Loucy (cell line): Measurements from ENCODE around the gene TTC27.

Source experiments
- EZH2phosphoT487 ChIP-seq: fragments of 200-600 bp; IDR thresholded peaks from 2 replicates; pipeline ENCODE4 v1.6.1; 2018; ENCODE audit warnings: antibody characterized with exemption, mild to moderate bottlenecking, moderate library complexity, borderline replicate concordance
- TF ChIP-seq, protein P1 (sequence below): fragments of 200-600 bp; sonication (generic); conservative IDR thresholded peaks from 2 replicates; pipeline ENCODE4 v1.5.1; 2014; ENCODE audit warnings: mild to moderate bottlenecking, antibody characterized with exemption, low read length

DNA sequence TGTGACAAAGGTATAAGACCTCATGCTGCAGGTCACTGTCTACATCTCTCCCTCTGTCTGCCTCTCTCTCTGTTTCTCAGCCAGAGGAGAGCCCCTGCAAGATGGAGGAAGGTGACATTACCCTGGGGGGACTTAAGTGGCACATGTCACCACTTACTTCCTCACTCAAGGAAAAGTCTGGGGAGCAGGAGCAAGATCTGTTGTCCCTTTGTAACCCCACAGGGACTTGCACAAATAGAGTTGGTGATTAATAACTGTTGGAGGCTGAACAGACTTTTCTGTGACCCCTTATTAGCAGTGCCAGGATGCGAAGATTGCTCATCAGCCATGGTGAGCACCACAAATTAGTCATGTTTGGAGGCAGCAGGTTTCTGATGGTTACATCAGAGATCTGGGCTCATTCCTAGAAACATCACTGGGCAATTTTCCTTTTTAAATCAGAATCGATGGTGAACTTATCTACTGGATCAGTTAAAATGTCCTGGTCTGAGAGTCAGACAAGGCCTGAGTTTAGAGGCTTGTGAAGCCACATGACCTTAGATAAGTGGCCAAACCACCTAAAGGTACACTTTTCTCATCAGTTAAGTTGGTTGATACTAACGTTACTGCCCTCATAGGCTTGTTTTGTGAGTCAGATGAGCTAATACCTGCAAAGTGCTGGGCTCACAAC lies 237.7 kb downstream of the TTC27 start:
- TF ChIP-seq, protein P1, sequence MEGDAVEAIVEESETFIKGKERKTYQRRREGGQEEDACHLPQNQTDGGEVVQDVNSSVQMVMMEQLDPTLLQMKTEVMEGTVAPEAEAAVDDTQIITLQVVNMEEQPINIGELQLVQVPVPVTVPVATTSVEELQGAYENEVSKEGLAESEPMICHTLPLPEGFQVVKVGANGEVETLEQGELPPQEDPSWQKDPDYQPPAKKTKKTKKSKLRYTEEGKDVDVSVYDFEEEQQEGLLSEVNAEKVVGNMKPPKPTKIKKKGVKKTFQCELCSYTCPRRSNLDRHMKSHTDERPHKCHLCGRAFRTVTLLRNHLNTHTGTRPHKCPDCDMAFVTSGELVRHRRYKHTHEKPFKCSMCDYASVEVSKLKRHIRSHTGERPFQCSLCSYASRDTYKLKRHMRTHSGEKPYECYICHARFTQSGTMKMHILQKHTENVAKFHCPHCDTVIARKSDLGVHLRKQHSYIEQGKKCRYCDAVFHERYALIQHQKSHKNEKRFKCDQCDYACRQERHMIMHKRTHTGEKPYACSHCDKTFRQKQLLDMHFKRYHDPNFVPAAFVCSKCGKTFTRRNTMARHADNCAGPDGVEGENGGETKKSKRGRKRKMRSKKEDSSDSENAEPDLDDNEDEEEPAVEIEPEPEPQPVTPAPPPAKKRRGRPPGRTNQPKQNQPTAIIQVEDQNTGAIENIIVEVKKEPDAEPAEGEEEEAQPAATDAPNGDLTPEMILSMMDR: no peak
- TF ChIP-seq EZH2phosphoT487: no peak
